H1 (cell line): Measurements from ENCODE around the gene IFT81. TPM values are rescaled to one million over a fixed set of nuclear protein-coding genes. Genes with fewer than 3 reads are reported as not detected.

Experiments
- CTCF ChIA-PET: fragments of 300-600 bp; sonication (Branson Sonifier 250); formaldehyde crosslinking; loops from one replicate; lab custom pipeline; 2021; ENCODE audit not compliant: partially characterized antibody; lab: Charles Lee
- POLR2A ChIA-PET: fragments of 300-600 bp; sonication (Branson Sonifier 250); formaldehyde crosslinking; loops from one replicate; lab custom pipeline; 2021; ENCODE audit warnings: inconsistent platforms; ENCODE audit not compliant: partially characterized antibody; lab: Charles Lee
- DNase-seq, 2 experiments: peaks; one replicate each; pipeline versions ENCODE4 v3.0.0 to v3.0.0-alpha.2; 2010 to 2022; ENCODE audit warnings: low spot score in 2 of 2, low read depth in 1 of 2, mixed read lengths in 1 of 2
- FAIRE-seq: peaks from 2 replicates; lab custom pipeline; 2011; peaks lifted over from hg19 to GRCh38; lab: Jason Lieb, UNC
- H2AFZ ChIP-seq: 2 replicates; pipeline ENCODE4 v1.8.1; 2012; ENCODE audit warnings: low read length, inconsistent platforms
- H2AK5ac ChIP-seq: 2 replicates; pipeline ENCODE4 v1.6.1; 2013; ENCODE audit warnings: low read depth, low read length
- H2BK120ac ChIP-seq: replicated peaks from 2 replicates; pipeline ENCODE3; 2013; ENCODE audit warnings: low read depth, low read length, inconsistent platforms
- H2BK12ac ChIP-seq: 2 replicates; pipeline ENCODE4 v1.6.1; 2013; ENCODE audit warnings: low read depth, low read length
- H2BK15ac ChIP-seq: 2 replicates; pipeline ENCODE4 v1.6.1; 2013; ENCODE audit warnings: low read length
- H2BK20ac ChIP-seq: 2 replicates; pipeline ENCODE4 v1.6.1; 2013; ENCODE audit warnings: low read length
- H2BK5ac ChIP-seq: 2 replicates; pipeline ENCODE4 v1.6.1; 2013; ENCODE audit warnings: low read depth, low read length
- H3K14ac ChIP-seq: 2 replicates; pipeline ENCODE4 v1.6.1; 2013; ENCODE audit warnings: inconsistent platforms; ENCODE audit not compliant: insufficient read length
- H3K18ac ChIP-seq: 2 replicates; pipeline ENCODE4 v1.6.1; 2013; ENCODE audit warnings: low read length; ENCODE audit errors: extremely low read depth
- H3K23ac ChIP-seq: 2 replicates; pipeline ENCODE4 v1.6.1; 2013; ENCODE audit warnings: inconsistent platforms; ENCODE audit not compliant: insufficient read length
- H3K23me2 ChIP-seq: 2 replicates; pipeline ENCODE4 v1.6.1; 2013; ENCODE audit warnings: low read depth, low read length
- H3K27ac ChIP-seq: 2 replicates; pipeline ENCODE4 v1.6.1; 2011; ENCODE audit warnings: low read depth, low read length, inconsistent platforms
- H3K27me3 ChIP-seq, 4 experiments: replicated peaks in 1 of 4; 1 replicate in 1 of 4; 2 replicates in 3 of 4; pipeline versions ENCODE4 v1.6.1 to v1.8.1; 2011 to 2013; ENCODE audit warnings: low read length in 3 of 4, mild to moderate bottlenecking in 3 of 4, inconsistent platforms in 2 of 4, mixed read lengths in 2 of 4, moderate library complexity in 1 of 4; ENCODE audit not compliant: control insufficient read depth in 3 of 4, insufficient read depth in 3 of 4; ENCODE audit errors: extremely low read depth in 1 of 4
- H3K36me3 ChIP-seq, 4 experiments: 2 replicates each; pipeline versions ENCODE4 v1.6.1 to v1.8.1; 2011 to 2013; ENCODE audit warnings: mild to moderate bottlenecking in 4 of 4, low read length in 3 of 4, moderate library complexity in 2 of 4, control low read depth in 1 of 4, inconsistent platforms in 1 of 4; ENCODE audit not compliant: insufficient read depth in 4 of 4, control insufficient read depth in 2 of 4
- H3K4ac ChIP-seq: replicated peaks from 2 replicates; pipeline ENCODE3; 2013; ENCODE audit warnings: low read length, low read depth, mixed read lengths, inconsistent platforms; ENCODE audit not compliant: insufficient read length
- H3K4me1 ChIP-seq, 4 experiments: replicated peaks in 1 of 4; 1 replicate in 1 of 4; 2 replicates in 3 of 4; pipeline versions ENCODE4 v1.6.1 to v1.8.1; 2011 to 2013; ENCODE audit warnings: low read length in 3 of 4, inconsistent platforms in 2 of 4, mixed read lengths in 1 of 4; ENCODE audit not compliant: insufficient read depth in 4 of 4, control insufficient read depth in 3 of 4
- H3K4me2 ChIP-seq, 2 experiments: 2 replicates each; pipeline versions ENCODE4 v1.6.1 to v1.8.1; 2011 to 2013; ENCODE audit warnings: low read depth in 2 of 2, low read length in 2 of 2, control low read depth in 1 of 2, inconsistent platforms in 1 of 2, mild to moderate bottlenecking in 1 of 2; ENCODE audit not compliant: insufficient read depth in 1 of 2
- H3K4me3 ChIP-seq, 4 experiments: fragments of 200-600, 300-600 bp in 1 of 4; sonication (generic), shearing (Covaris generic), sonication (Bioruptor Twin) in 1 of 4; 2 replicates each; pipeline versions ENCODE4 v1.5.1 to v1.8.1; 2011 to 2016; ENCODE audit warnings: low read length in 4 of 4, low read depth in 3 of 4, control low read depth in 2 of 4, inconsistent platforms in 2 of 4, mild to moderate bottlenecking in 2 of 4, mixed read lengths in 1 of 4, moderate library complexity in 1 of 4; ENCODE audit not compliant: insufficient read depth in 2 of 4; ENCODE audit errors: extremely low read depth in 1 of 4
- H3K56ac ChIP-seq: replicated peaks from 2 replicates; pipeline ENCODE3; 2013; ENCODE audit warnings: low read depth, mild to moderate bottlenecking, mixed read lengths, low read length, inconsistent platforms; ENCODE audit not compliant: insufficient read length
- H3K79me1 ChIP-seq: 2 replicates; pipeline ENCODE4 v1.6.1; 2013; ENCODE audit warnings: low read depth, low read length, control low read depth
- H3K79me2 ChIP-seq, 2 experiments: 2 replicates each; pipeline versions ENCODE4 v1.6.1 to v1.8.1; 2012 to 2013; ENCODE audit warnings: low read length in 2 of 2, mild to moderate bottlenecking in 2 of 2, inconsistent platforms in 1 of 2; ENCODE audit not compliant: insufficient read depth in 2 of 2, control insufficient read depth in 1 of 2
- H3K9ac ChIP-seq, 4 experiments: replicated peaks in 1 of 4; 1 replicate in 1 of 4; 2 replicates in 3 of 4; pipeline versions ENCODE4 v1.6.1 to v1.8.1; 2011 to 2013; ENCODE audit warnings: low read depth in 3 of 4, low read length in 3 of 4, control low read depth in 2 of 4, mild to moderate bottlenecking in 2 of 4, moderate library complexity in 2 of 4, inconsistent platforms in 1 of 4; ENCODE audit errors: extremely low read depth in 1 of 4
- H3K9me3 ChIP-seq, 2 experiments: 2 replicates each; pipeline versions ENCODE4 v1.6.1 to v1.8.1; 2012 to 2013; ENCODE audit warnings: mild to moderate bottlenecking in 2 of 2, moderate library complexity in 2 of 2, control low read depth in 1 of 2, inconsistent platforms in 1 of 2, low read depth in 1 of 2, low read length in 1 of 2, mixed read lengths in 1 of 2; ENCODE audit not compliant: insufficient read depth in 2 of 2
- H4K20me1 ChIP-seq, 2 experiments: replicated peaks in 1 of 2; 2 replicates each; pipeline versions ENCODE3 to v1.8.1; 2011 to 2013; ENCODE audit warnings: inconsistent platforms in 2 of 2, low read length in 2 of 2, mild to moderate bottlenecking in 1 of 2; ENCODE audit not compliant: insufficient read depth in 2 of 2, control insufficient read depth in 1 of 2
- H4K5ac ChIP-seq: 2 replicates; pipeline ENCODE4 v1.6.1; 2013; ENCODE audit warnings: low read length, low read depth, mixed read lengths, inconsistent platforms; ENCODE audit not compliant: insufficient read length
- H4K8ac ChIP-seq: 2 replicates; pipeline ENCODE4 v1.8.0; 2013; ENCODE audit warnings: mild to moderate bottlenecking, moderate library complexity, low read length, inconsistent platforms; ENCODE audit not compliant: insufficient read depth; ENCODE audit errors: extremely low read depth
- H4K91ac ChIP-seq: replicated peaks from 2 replicates; pipeline ENCODE3; 2013; ENCODE audit warnings: low read length, mixed read lengths, inconsistent platforms; ENCODE audit not compliant: insufficient read length
- JUND ChIP-seq: IDR thresholded peaks from 2 replicates; pipeline ENCODE4 v1.6.1; 2011; ENCODE audit warnings: mild to moderate bottlenecking, improper control_type of control experiment, low read length
- KDM4A ChIP-seq: IDR thresholded peaks from one replicate; pipeline ENCODE4 v1.7.1; 2012; ENCODE audit warnings: low read depth, mild to moderate bottlenecking, moderate library complexity, low read length, inconsistent platforms; ENCODE audit not compliant: severe bottlenecking
- KDM5A ChIP-seq: fragments of 200-600 bp; IDR thresholded peaks from 2 replicates; pipeline ENCODE4 v1.7.1; 2012; ENCODE audit warnings: mild to moderate bottlenecking, low read length, inconsistent platforms, mixed read lengths
- POU5F1 ChIP-seq: IDR thresholded peaks from 2 replicates; pipeline ENCODE4 v1.6.1; 2011; ENCODE audit warnings: low read depth, mild to moderate bottlenecking, low read length, moderate library complexity
- SIRT6 ChIP-seq: IDR thresholded peaks from one replicate; pipeline ENCODE4 v1.7.1; 2012; ENCODE audit warnings: low read length, inconsistent platforms
- SIX5 ChIP-seq: IDR thresholded peaks from 2 replicates; pipeline ENCODE4 v1.6.1; 2011; ENCODE audit warnings: mild to moderate bottlenecking, low read depth, low read length
- YY1 ChIP-seq: IDR thresholded peaks from 2 replicates; pipeline ENCODE4 v1.6.1; 2011; ENCODE audit warnings: low read depth, mild to moderate bottlenecking, low read length
- WGBS, 2 experiments: shearing (Covaris generic) in 1 of 2; methylation state at CpG; one replicate each; pipeline versions ENCODE4 v1.1.6 to v1.1.7; 2013 to 2015; ENCODE audit warnings: low lambda C conversion rate in 2 of 2, mixed read lengths in 2 of 2, inconsistent platforms in 1 of 2, low coverage in 1 of 2, missing lambda C conversion rate in 1 of 2; ENCODE audit not compliant: insufficient replicate concordance in 2 of 2, insufficient coverage in 1 of 2, insufficient read length in 1 of 2; ENCODE audit errors: extremely low coverage in 1 of 2, missing lambda C conversion rate in 1 of 2; 5-methylcytosine and 5-hydroxymethylcytosine counted together
- polyA plus RNA-seq, 7 experiments: library from polyadenylated mRNA; depleted of rRNA in 3 of 7; stranded (reverse) in 5 of 7; unstranded in 2 of 7; fragments of >200 nt in 5 of 7; fragments of 200-250 nt in 2 of 7; gene quantifications; 1 replicate in 5 of 7; 2 replicates in 1 of 7; 4 replicates in 1 of 7; pipeline versions ENCODE4 v1.2.1 to v1.2.3, GENCODE V29; 2011 to 2013; ENCODE audit warnings: missing spikeins in 2 of 7, mixed read lengths in 2 of 7
- total RNA-seq: library from RNA; stranded (reverse); fragmentation: NEBNext Ultra II Directional; extraction: Animal tissue kit (Norgen Biotek cat#: 25700); gene quantifications from 2 replicates; pipeline ENCODE4 v1.2.1, GENCODE V29; 2021
- TF ChIP-seq, protein P1 (sequence below): IDR thresholded peaks from 2 replicates; pipeline ENCODE4 v1.6.1; 2012; ENCODE audit warnings: inconsistent platforms

Gene IFT81
- total and polyA plus RNA-seq, 2 of the 8 experiments (the other 6 are each of a cell fraction or from before 2014, with no cell fraction given) = 4.1 to 14.5 TPM

DNA sequence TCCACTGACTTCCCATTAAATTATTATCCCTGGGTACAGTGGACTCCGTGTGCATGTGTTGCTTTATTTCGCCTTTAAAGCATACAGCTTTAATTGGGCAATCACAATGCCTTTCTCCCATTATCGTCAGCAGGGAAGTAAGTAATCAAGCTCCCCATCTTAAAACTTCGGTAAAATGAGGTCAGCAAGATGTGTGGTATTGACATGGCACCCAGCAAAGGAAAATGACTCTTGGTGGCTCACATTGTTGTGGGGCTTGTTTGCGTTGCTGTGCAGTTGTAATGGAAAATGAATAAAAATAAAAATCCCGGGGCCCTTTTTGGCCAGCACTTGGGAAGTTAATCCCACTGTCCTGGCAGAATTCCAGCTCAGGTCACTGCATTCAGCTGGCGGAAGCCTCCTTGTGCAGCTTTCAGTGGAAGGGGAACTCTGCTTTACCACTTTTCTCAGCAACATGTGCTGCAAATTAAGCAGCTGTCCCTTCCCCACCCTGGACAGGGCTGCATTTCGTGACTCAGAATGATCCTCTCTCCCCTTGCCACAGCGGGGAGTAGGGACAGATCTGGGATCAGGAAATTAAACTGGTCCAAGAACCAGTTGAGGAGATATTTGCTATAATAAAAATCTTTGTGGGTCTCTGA is 142.9 kb downstream of the IFT81 start:
- Histone ChIP-seq H3K9ac (no peak overlapping the region; a peak in 1 of 7 replicates), H4K91ac (no peak overlapping the region), H3K14ac (no peak overlapping the region), H2BK15ac (peak overlapping the region; percentile 32; the same call in 1 of the 2 replicates), H3K4me2 (no peak overlapping the region), H4K20me1 (no peaks in the 10 kb centered on the region), H3K27me3 (no peaks in the 10 kb centered on the region), H3K56ac (no peak overlapping the region), H3K79me2 (no peaks in the 10 kb centered on the region), H2AFZ (0 out of 2 replicates have a peak overlapping the region, but pooled peaks have one; percentile 28), H3K23me2 (no peaks in the 10 kb centered on the region), H3K9me3 (no peaks in the 10 kb centered on the region), H3K79me1 (no peaks in the 10 kb centered on the region; the same call in 1 of the 2 replicates), H2BK120ac (no peak overlapping the region), H3K4me3 (no peak overlapping the region), H2BK5ac (no peak overlapping the region; the same call in 1 of the 2 replicates), H3K36me3 (no peaks in the 10 kb centered on the region), H4K5ac (no peak overlapping the region), H3K4ac (no peak overlapping the region), H3K18ac (no peak overlapping the region), H2BK20ac (no peak overlapping the region), H3K27ac (no peak overlapping the region), H3K23ac (no peak overlapping the region), H2BK12ac (no peak overlapping the region), H3K4me1 (peaks cover 9 to 17% (median 14%) of the 10 kb centered on the region in 4 experiments), H2AK5ac (no peak overlapping the region), H4K8ac (no peak overlapping the region)
- WGBS, 2 experiments = 73% methylated on average over 9 of the region's 9 CpGs; no CpG with 5 or more reads in 1 of the 2 experiments
- TF ChIP-seq KDM4A (no peak), POU5F1 (no peak), JUND (no peak), SIRT6 (no peak), SIX5 (no peak), KDM5A (no peak), YY1 (no peak)
- TF ChIP-seq, protein P1, sequence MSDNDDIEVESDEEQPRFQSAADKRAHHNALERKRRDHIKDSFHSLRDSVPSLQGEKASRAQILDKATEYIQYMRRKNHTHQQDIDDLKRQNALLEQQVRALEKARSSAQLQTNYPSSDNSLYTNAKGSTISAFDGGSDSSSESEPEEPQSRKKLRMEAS = no peak
- ChIA-PET CTCF (interaction anchor here (0.6 kb wide), 2 partner anchors 113 to 131 kb away, joined by 3 to 4 read pairs; no protein-coding TSS in a partner anchor), POLR2A (interaction anchor here (0.6 to 1.8 kb wide), 7 partner anchors 8 to 166 kb away, joined by 3 to 10 read pairs (median 3); partner anchors contain the start of gene ATP2A2)
- FAIRE-seq (no peak), DNase-seq (no peak)
